GM19467 (cell line): ENCODE data around the gene HNRNPAB.
"Not testable (repeated sequence)": the region's sequence is repeated elsewhere in the genome, so short reads cannot be mapped to it uniquely, and the experiment has no call there.

ENCODE experiments used
- ATAC-seq: cut with Tn5 transposase; IDR thresholded peaks from one replicate; pipeline ENCODE4 v1.9.1; 2021; ENCODE audit warnings: mild to moderate bottlenecking, moderate library complexity; ENCODE audit not compliant: unreplicated experiment

HNRNPAB gene

GRCh38 chr5:178241231-178241663 lies 36.9 kb downstream of the HNRNPAB start:
- no peak for ATAC-seq

GRCh38 chr5:178241688-178242231 lies 37.4 kb downstream of the HNRNPAB start:
- ATAC-seq = no peak

GRCh38 chr5:178242416-178242815 lies 38.1 kb downstream of the HNRNPAB start:
- no peak for ATAC-seq

- no peak for ATAC-seq
These were observed 40.2 kb downstream of the HNRNPAB start for GRCh38 chr5:178244576-178244975.

GRCh38 chr5:178245389-178245788 lies 41.1 kb downstream of the HNRNPAB start:
- ATAC-seq = no peak

- ATAC-seq = no peak
These were observed 42.4 kb downstream of the HNRNPAB start for GRCh38 chr5:178246624-178247279.

GRCh38 chr5:178247481-178248456 lies 43.4 kb downstream of the HNRNPAB start:
- no peak for ATAC-seq

GRCh38 chr5:178248750-178249149 lies 44.4 kb downstream of the HNRNPAB start:
- ATAC-seq = no peak

GRCh38 chr5:178249191-178249989 lies 45.1 kb downstream of the HNRNPAB start:
- no peak for ATAC-seq

GRCh38 chr5:178250263-178250662 lies 45.9 kb downstream of the HNRNPAB start:
- ATAC-seq = no peak

GRCh38 chr5:178252258-178252657 lies 47.9 kb downstream of the HNRNPAB start:
- no peak for ATAC-seq

GRCh38 chr5:178253632-178254031 lies 49.3 kb downstream of the HNRNPAB start:
- not testable (repeated sequence) for ATAC-seq

GRCh38 chr5:178256746-178257145 lies 52.4 kb downstream of the HNRNPAB start:
- ATAC-seq = no peak

- no peak for ATAC-seq
These were observed 53.3 kb downstream of the HNRNPAB start for GRCh38 chr5:178257650-178258049.

- no peak for ATAC-seq
These were observed 55.5 kb downstream of the HNRNPAB start for GRCh38 chr5:178259623-178260536.
